HG02852 (cell line): Measurements from ENCODE around the gene LGALS4.
"Not testable (repeated sequence)": the region's sequence is repeated elsewhere in the genome, so short reads cannot be mapped to it uniquely, and the experiment has no call there.

Source experiments
- ATAC-seq: cut with Tn5 transposase; IDR thresholded peaks from one replicate; pipeline ENCODE4 v1.9.1; 2021; ENCODE audit warnings: mild to moderate bottlenecking, moderate library complexity; ENCODE audit not compliant: unreplicated experiment

Gene LGALS4

GRCh38 chr19:38842439-38843174, 29.9 kb upstream of the LGALS4 start:
- ATAC-seq = no peak

GRCh38 chr19:38841787-38842438, 29.2 kb upstream of the LGALS4 start:
- no peak for ATAC-seq

- no peak for ATAC-seq
Observed at GRCh38 chr19:38841180-38841766, 28.5 kb upstream of the LGALS4 start.

- ATAC-seq = no peak
Observed at GRCh38 chr19:38840583-38840968, 27.8 kb upstream of the LGALS4 start.

- no peak for ATAC-seq
Observed at GRCh38 chr19:38839816-38840582, 27.3 kb upstream of the LGALS4 start.

- ATAC-seq = no peak
Observed at GRCh38 chr19:38838986-38839761, 26.4 kb upstream of the LGALS4 start.

- no peak for ATAC-seq
Observed at GRCh38 chr19:38838208-38838985, 25.7 kb upstream of the LGALS4 start.

GRCh38 chr19:38837656-38838121, 24.9 kb upstream of the LGALS4 start:
- no peak for ATAC-seq

GRCh38 chr19:38836983-38837626, 24.4 kb upstream of the LGALS4 start:
- no peak for ATAC-seq

- no peak for ATAC-seq
Observed at GRCh38 chr19:38836159-38836982, 23.6 kb upstream of the LGALS4 start.

- no peak for ATAC-seq
Observed at GRCh38 chr19:38834590-38834989, 21.8 kb upstream of the LGALS4 start.

GRCh38 chr19:38834104-38834490, 21.4 kb upstream of the LGALS4 start:
- ATAC-seq = no peak

- no peak for ATAC-seq
Observed at GRCh38 chr19:38833092-38833425, 20.3 kb upstream of the LGALS4 start.

- ATAC-seq = peak; percentile 39
Observed at GRCh38 chr19:38831142-38831605, 18.4 kb upstream of the LGALS4 start.

GRCh38 chr19:38830039-38830733, 17.4 kb upstream of the LGALS4 start:
- ATAC-seq = no peak

GRCh38 chr19:38829203-38829602, 16.5 kb upstream of the LGALS4 start:
- not testable (repeated sequence) for ATAC-seq

GRCh38 chr19:38826856-38827551, 14.3 kb upstream of the LGALS4 start:
- ATAC-seq = no peak
